Epithelial cell of proximal tubule (primary cell): ENCODE results near the gene CNR2. TPM values are rescaled to one million over a fixed set of nuclear protein-coding genes. Genes with fewer than 3 reads are reported as not detected.
"Not testable (repeated sequence)": the region's sequence is repeated elsewhere in the genome, so short reads cannot be mapped to it uniquely, and the experiment has no call there.

ENCODE experiments used
- DNase-seq: peaks from one replicate; pipeline ENCODE4 v3.0.0-alpha.2; 2011; ENCODE audit warnings: low read depth
- H3K4me3 ChIP-seq: 2 replicates; pipeline ENCODE4 v1.5.1; 2011; ENCODE audit warnings: low read depth, mild to moderate bottlenecking, low read length
- CTCF ChIP-seq: conservative IDR thresholded peaks from 2 replicates; pipeline ENCODE4 v1.5.1; 2012; ENCODE audit warnings: low read depth, mild to moderate bottlenecking, low read length
- total RNA-seq: library from RNA; depleted of rRNA; stranded (reverse); fragments of >200 nt; gene quantifications from 2 replicates; pipeline ENCODE4 v1.2.3, GENCODE V29; 2015

Gene CNR2
- not detected in 2 replicates for total RNA-seq

GRCh38 chr1:23913212-23913880 lies at the start of gene CNR2:
Gene CNR2 (minus strand): TSS chr1:23913362. CDS start chr1:23875617, 37,745 bp downstream.
- H3K4me3 ChIP-seq = no peak within 1 kb of the TSS
- no peak for TF ChIP-seq CTCF
- no peak for DNase-seq

- no peak for TF ChIP-seq CTCF
- no peak for DNase-seq
- peak overlapping the region; percentile 79 for H3K4me3 ChIP-seq
Observed at GRCh38 chr1:23960291-23961020, 47.3 kb upstream of the CNR2 start.

GRCh38 chr1:23959461-23960290 lies 46.5 kb upstream of the CNR2 start, which contains the start of gene PNRC2:
Gene PNRC2 (plus strand): TSS chr1:23959828. CDS start chr1:23961458, 1,630 bp downstream.
- DNase-seq = no peak
- TF ChIP-seq CTCF = no peak
- peak within 1 kb of the TSS; percentile 79 for H3K4me3 ChIP-seq

GRCh38 chr1:23958810-23959460 lies 45.8 kb upstream of the CNR2 start:
- TF ChIP-seq CTCF = peak; percentile 42
- DNase-seq = peak; percentile 60
- peak overlapping the region; percentile 79 for H3K4me3 ChIP-seq

- H3K4me3 ChIP-seq = peak overlapping the region; percentile 79
- not testable (repeated sequence) for DNase-seq
Observed at GRCh38 chr1:23958040-23958809, 45.1 kb upstream of the CNR2 start.

GRCh38 chr1:23957096-23957495 lies 43.9 kb upstream of the CNR2 start:
- no peak for DNase-seq
- TF ChIP-seq CTCF = no peak
- H3K4me3 ChIP-seq = no peak overlapping the region
